Gastrocnemius medialis (tissue), 4 donors: ENCODE data around the gene PICK1. TPM values are rescaled to one million over a fixed set of nuclear protein-coding genes. Genes with fewer than 3 reads are reported as not detected.

Experiments
- ATAC-seq, 2 donors: fragments of 150-250 bp; one replicate each; pipeline ENCODE4 v1.9.1; 2016
- DNase-seq, 2 donors: peaks; one replicate each; pipeline ENCODE4 v3.0.0-alpha.2; 2019
- H3K27ac ChIP-seq, 4 donors: fragments of 200-600 bp; sonication (generic); 1 replicate in 1 of 4; 2 replicates in 3 of 4; pipeline ENCODE4 v1.5.1; 2016 to 2018; ENCODE audit warnings: mild to moderate bottlenecking in 2 of 4, moderate library complexity in 1 of 4
- H3K27me3 ChIP-seq, 3 donors: fragments of 200-600 bp; sonication (generic) in 2 of 3; 1 replicate in 1 of 3; 2 replicates in 2 of 3; pipeline versions ENCODE4 v1.5.1 to v1.6.0; 2016 to 2019; ENCODE audit warnings: mild to moderate bottlenecking in 1 of 3, moderate library complexity in 1 of 3
- H3K36me3 ChIP-seq, 2 donors: fragments of 200-600 bp; sonication (generic) in 1 of 2; one replicate each; pipeline ENCODE4 v1.5.1; 2017 to 2018
- H3K4me1 ChIP-seq, 2 donors: fragments of 200-600 bp; sonication (generic) in 1 of 2; one replicate each; pipeline ENCODE4 v1.5.1; 2016 to 2017; ENCODE audit warnings: mild to moderate bottlenecking in 2 of 2
- H3K4me3 ChIP-seq, 4 donors: fragments of 200-600 bp; sonication (generic) in 3 of 4; 1 replicate in 1 of 4; 2 replicates in 3 of 4; pipeline ENCODE4 v1.5.1; 2016 to 2019; ENCODE audit warnings: mild to moderate bottlenecking in 2 of 4
- H3K9me3 ChIP-seq, 3 donors: fragments of 200-600 bp; sonication (generic) in 2 of 3; 1 replicate in 1 of 3; 2 replicates in 2 of 3; pipeline ENCODE4 v1.5.1; 2016 to 2019
- POLR2A ChIP-seq, 2 donors: fragments of 450-650 bp; IDR thresholded peaks; one replicate each; pipeline ENCODE4 v1.6.1; 2017; ENCODE audit warnings: antibody characterized with exemption in 2 of 2, mild to moderate bottlenecking in 2 of 2, moderate library complexity in 2 of 2
- in situ Hi-C, 4 donors: fragments of 200-750 bp; cut with MboI; loops; one replicate each; pipeline versions ENCODE4 v1.15.0 to v1.8.0; 2017; ENCODE audit warnings: low sequenced_read_pairs in 4 of 4
- intact Hi-C: fragments of 100-400 bp; cut with DNase I; formaldehyde crosslinking; loops from one replicate; pipeline ENCODE4 v1.15.1; 2023; ENCODE audit warnings: low total_unique reads
- total RNA-seq, 4 donors: library from RNA; depleted of rRNA; stranded (reverse); fragments of >200 nt; gene quantifications; one replicate each; pipeline versions ENCODE4 v1.1.0 to v1.2.3, GENCODE V29; 2016
- TF ChIP-seq, protein P1 (sequence below), 5 experiments: fragments of 450-650 bp in 3 of 5; fragments of 200-600 bp in 2 of 5; sonication (generic) in 2 of 5; IDR thresholded peaks in 4 of 5; conservative IDR thresholded peaks in 1 of 5; 1 replicate in 4 of 5; 2 replicates in 1 of 5; pipeline ENCODE4 v1.5.1; 2016 to 2019; ENCODE audit warnings: antibody characterized with exemption in 5 of 5, mild to moderate bottlenecking in 3 of 5, moderate library complexity in 3 of 5

The PICK1 gene
- total RNA-seq, 4 donors from 2014 or later: 36.4 to 63.8 (median 50.1) TPM

DNA sequence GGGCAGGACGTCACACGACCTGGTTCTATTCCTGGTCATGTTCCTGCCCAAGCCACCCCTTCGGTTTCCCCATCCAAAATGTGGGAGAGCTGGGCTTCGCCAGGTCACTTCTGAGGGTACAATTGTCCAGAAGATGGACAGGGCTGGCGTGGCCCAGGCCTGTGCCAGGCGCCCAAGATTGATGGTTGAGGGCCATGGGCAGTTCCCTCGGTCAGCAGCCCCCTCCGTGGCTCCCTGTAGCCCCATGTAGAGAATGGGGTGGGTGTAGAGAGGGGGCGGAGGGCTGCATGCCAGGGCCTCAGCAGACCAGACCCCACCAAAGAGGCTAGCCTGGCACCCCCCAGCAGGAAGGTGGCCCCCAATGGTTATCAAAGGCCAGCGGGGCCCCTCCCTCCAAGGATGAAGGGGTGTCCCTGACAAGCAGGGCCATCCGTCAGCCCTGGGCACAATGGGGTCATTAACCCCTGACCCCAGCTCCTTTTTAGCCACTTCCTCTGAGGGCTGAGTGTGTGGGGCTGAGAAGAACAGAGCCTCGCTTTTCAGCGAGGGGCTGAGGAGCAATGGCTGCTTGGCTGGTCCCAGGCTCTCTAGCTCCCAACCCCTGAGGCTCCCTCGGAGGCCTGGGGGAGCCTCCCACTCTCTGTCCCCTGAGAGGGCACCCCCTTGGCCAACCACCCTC, 11.0 kb upstream of the PICK1 start:
- TF ChIP-seq, protein P1, sequence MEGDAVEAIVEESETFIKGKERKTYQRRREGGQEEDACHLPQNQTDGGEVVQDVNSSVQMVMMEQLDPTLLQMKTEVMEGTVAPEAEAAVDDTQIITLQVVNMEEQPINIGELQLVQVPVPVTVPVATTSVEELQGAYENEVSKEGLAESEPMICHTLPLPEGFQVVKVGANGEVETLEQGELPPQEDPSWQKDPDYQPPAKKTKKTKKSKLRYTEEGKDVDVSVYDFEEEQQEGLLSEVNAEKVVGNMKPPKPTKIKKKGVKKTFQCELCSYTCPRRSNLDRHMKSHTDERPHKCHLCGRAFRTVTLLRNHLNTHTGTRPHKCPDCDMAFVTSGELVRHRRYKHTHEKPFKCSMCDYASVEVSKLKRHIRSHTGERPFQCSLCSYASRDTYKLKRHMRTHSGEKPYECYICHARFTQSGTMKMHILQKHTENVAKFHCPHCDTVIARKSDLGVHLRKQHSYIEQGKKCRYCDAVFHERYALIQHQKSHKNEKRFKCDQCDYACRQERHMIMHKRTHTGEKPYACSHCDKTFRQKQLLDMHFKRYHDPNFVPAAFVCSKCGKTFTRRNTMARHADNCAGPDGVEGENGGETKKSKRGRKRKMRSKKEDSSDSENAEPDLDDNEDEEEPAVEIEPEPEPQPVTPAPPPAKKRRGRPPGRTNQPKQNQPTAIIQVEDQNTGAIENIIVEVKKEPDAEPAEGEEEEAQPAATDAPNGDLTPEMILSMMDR (IDR thresholded peaks at IDR 0.05 in 4 of 5, conservative IDR thresholded peaks at IDR 0.05 in 1 of 5): no peak
- TF ChIP-seq POLR2A (IDR thresholded peaks at IDR 0.05): no peak
- in situ Hi-C loops: loop anchor here in 1 of 4 donors (10.0 kb wide), 1 partner anchor 309 kb away; no protein-coding TSS in a partner anchor

DNA sequence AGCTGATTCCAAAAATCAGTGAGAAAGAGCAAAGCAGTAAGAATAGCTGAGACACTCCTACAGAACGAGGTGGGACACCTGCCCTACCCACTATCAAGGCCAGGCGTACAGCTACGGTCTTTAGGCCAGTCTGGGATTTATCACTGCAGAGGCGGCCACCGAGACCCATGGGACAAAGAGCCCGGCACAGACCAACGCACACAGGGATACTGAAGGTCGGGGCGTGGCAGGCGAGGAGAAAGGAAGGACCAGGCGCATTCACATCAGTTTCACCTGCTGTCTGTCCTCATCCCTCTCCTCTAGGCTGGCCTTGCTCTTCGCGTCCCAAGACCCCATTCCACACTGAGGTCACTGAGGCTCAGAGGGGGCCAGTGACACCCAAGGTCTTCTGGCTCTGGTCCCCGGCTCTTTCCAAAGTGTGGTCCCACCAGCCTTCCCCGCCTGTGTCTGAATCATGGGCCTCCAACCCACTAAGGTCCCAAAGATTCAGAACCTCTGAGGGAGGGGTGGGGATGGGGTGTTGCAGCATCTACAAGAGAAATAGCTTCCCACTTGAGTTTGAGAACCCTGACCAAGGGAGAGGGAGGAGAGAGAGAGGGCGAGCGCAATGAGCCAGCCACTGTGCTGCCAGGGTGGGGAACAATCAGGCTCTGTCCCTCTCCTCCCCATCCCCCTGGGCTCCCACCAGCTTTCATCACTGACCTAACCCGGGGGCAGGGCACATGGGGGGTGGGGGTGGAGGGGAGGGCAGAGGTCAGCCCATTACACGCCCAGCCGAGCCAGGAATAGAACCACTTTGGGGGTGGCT, 7.2 kb upstream of the PICK1 start:
- H3K27me3 ChIP-seq: no peaks in the 10 kb centered on the region
- intact Hi-C loops (no loop called here), in situ Hi-C loops (loop anchor here in 3 of 4 donors (10.0 to 25.0 kb wide), 3 partner anchors 55 to 512 kb away; partner anchors contain the start of gene DMC1 (in 1 of the 3))
- DNase-seq (no peak), ATAC-seq (no peak)
- H3K4me1 ChIP-seq: no peaks in the 10 kb centered on the region
- H3K36me3 ChIP-seq: no peaks in the 10 kb centered on the region
- H3K27ac ChIP-seq: no peak overlapping the region
- H3K9me3 ChIP-seq: no peaks in the 10 kb centered on the region
- no peak for TF ChIP-seq POLR2A (IDR thresholded peaks at IDR 0.05)
- TF ChIP-seq, protein P1 (IDR thresholded peaks at IDR 0.05 in 4 of 5, conservative IDR thresholded peaks at IDR 0.05 in 1 of 5): no peak
- no peak overlapping the region for H3K4me3 ChIP-seq

More for the DNA sequence above, 11.0 kb upstream of the PICK1 start:
- H3K27ac ChIP-seq: no peak overlapping the region
- intact Hi-C loops: no loop called here
- H3K27me3 ChIP-seq: no peaks in the 10 kb centered on the region
- DNase-seq (no peak), ATAC-seq (no peak)
- H3K36me3 ChIP-seq: no peaks in the 10 kb centered on the region
- no peak overlapping the region for H3K4me3 ChIP-seq
- no peaks in the 10 kb centered on the region for H3K9me3 ChIP-seq
- no peaks in the 10 kb centered on the region for H3K4me1 ChIP-seq

DNA sequence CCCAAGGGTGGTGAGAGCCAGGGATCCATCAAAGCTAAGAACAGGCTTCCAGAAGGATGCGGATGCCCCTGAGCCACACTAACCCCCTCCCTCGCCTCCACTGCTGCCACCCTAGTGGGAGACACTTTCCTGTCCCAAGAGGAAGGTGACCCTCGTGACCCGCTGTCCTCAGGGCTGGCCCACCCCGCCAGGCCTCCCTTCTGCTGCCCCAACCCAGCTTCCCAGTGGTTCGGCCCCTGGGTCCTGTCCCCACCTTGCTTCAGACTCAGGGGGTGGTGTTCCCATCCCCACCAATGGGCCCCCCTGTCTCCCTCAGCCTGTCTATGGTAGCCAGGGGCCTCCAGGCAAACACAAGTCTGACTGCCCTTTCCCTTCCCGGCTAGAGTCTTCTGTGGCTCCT, 6.5 kb upstream of the PICK1 start:
- intact Hi-C loops: no loop called here
- H3K36me3 ChIP-seq: no peaks in the 10 kb centered on the region
- no peaks in the 10 kb centered on the region for H3K27me3 ChIP-seq
- H3K4me1 ChIP-seq: no peaks in the 10 kb centered on the region
- in situ Hi-C loops: loop anchor here in 3 of 4 donors (10.0 to 25.0 kb wide), 2 partner anchors 54 to 512 kb away; partner anchors contain the start of gene DMC1 (in 1 of the 3)
- no peak overlapping the region for H3K27ac ChIP-seq
- TF ChIP-seq, protein P1 (IDR thresholded peaks at IDR 0.05 in 4 of 5, conservative IDR thresholded peaks at IDR 0.05 in 1 of 5): no peak
- TF ChIP-seq POLR2A (IDR thresholded peaks at IDR 0.05): no peak
- ATAC-seq (no peak), DNase-seq (no peak)
- H3K4me3 ChIP-seq: no peak overlapping the region
- no peaks in the 10 kb centered on the region for H3K9me3 ChIP-seq

DNA sequence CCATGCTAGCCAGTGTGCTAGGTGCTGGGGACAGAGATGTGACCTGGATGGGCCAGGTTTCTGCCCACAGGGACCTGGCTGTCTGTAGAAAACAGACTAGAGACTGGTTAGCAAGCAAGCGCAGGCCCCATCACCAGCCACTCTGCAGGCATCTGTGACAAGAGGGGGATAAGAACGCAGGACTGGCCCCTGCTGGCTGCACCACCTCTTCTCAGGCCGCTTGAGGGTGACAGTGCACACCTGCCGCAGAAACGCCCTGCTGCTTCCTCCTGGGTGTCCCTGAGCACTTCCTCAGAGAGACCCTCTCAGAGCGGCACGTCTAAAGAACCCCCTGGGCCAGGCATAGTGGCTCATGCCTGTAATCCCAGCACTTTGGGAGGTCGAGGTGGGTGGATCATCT, 5.9 kb upstream of the PICK1 start:
- in situ Hi-C loops: loop anchor here in 3 of 4 donors (10.0 to 25.0 kb wide), 2 partner anchors 54 to 511 kb away; partner anchors contain the start of gene DMC1 (in 1 of the 3)
- DNase-seq: no peak
- no peak for TF ChIP-seq POLR2A (IDR thresholded peaks at IDR 0.05)
- TF ChIP-seq, protein P1 (IDR thresholded peaks at IDR 0.05 in 4 of 5, conservative IDR thresholded peaks at IDR 0.05 in 1 of 5): no peak
- ATAC-seq: no peak
- H3K9me3 ChIP-seq: no peaks in the 10 kb centered on the region
- H3K4me3 ChIP-seq: no peak overlapping the region
- H3K27ac ChIP-seq: no peak overlapping the region
- H3K36me3 ChIP-seq: no peaks in the 10 kb centered on the region
- no peaks in the 10 kb centered on the region for H3K4me1 ChIP-seq
- H3K27me3 ChIP-seq: no peaks in the 10 kb centered on the region
- intact Hi-C loops: no loop called here
